Renal pelvis (tissue), 4 donors: ENCODE data around the gene GRIPAP1. TPM values are rescaled to one million over a fixed set of nuclear protein-coding genes. Genes with fewer than 3 reads are reported as not detected.

ENCODE experiments used
- DNase-seq: peaks from one replicate; pipeline ENCODE4 v3.0.0-alpha.2; 2013
- polyA plus RNA-seq, 3 donors: library from polyadenylated mRNA; unstranded; fragments of 120-200 nt; gene quantifications; one replicate each; pipeline ENCODE4 v1.2.1, GENCODE V29; 2013; ENCODE audit not compliant: insufficient read length in 3 of 3

Gene GRIPAP1
- polyA plus RNA-seq, 3 donors: 46.7 to 66.3 (median 62.1) TPM

GRCh38 chrX:48927123-48927522, 74.9 kb downstream of the GRIPAP1 start:
- DNase-seq: no peak

DNA sequence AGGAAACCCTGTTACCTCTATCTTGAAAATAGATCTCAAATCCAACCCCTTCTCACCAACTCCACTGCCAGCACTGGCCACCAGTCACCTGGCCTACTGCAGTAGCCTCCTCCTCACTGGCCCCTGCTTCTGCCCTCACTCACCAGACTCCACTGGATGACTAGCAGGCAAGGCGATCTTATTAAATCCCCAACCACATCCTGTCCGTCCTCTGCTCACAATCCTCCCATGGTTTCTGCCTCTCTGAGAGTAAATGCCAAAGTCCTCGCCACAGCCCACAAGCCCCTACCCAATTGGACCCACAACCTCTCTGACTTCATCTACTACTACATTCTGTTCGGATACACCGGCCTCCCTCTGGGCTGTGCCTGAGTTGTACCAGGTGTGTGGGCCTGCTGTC, 77.8 kb downstream of the GRIPAP1 start:
- DNase-seq: no peak

DNA sequence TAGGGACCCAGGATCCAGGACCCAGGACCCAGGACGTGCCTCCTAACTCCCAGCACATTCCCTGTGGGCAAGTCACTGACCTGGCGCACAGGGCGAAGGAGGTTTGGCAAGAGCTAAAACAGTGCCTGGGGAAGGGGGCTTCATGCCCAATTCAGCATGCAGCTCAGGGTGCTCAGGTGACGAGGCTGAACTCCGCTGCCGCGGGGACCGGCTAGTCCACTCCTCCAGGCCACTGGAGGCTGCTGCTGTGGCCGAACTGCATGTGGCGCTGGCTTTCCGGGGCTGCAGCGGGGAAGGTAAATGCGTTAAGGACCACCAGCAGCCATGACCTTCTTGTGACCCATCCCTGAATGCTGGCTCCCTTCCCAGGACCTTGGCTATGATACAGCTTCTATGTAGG, 78.3 kb downstream of the GRIPAP1 start:
- no peak for DNase-seq

Other genes starting within 250 kb of the GRIPAP1 start
- gene GLOD5, start 240.5 kb downstream of the GRIPAP1 start, polyA plus RNA-seq: 1 to 10 TPM in 2 of 3 donors, under 1 TPM in 1; 0.79 to 1.4 (median 1.2) TPM
- under 1 TPM; 0.44 to 0.87 (median 0.54) TPM for gene GATA1, start 215.7 kb downstream of the GRIPAP1 start, polyA plus RNA-seq
- 100 to 1,000 TPM; 165 to 202 (median 198) TPM for gene HDAC6, start 200.2 kb downstream of the GRIPAP1 start, polyA plus RNA-seq
- under 1 TPM in 2 of 3 donors, not detected in 1; 0.13 to 0.24 TPM for gene ERAS, start 175.8 kb downstream of the GRIPAP1 start, polyA plus RNA-seq
- gene PCSK1N, start 166.7 kb downstream of the GRIPAP1 start, polyA plus RNA-seq: 10 to 100 TPM; 14.1 to 20.0 (median 14.9) TPM
- 10 to 100 TPM; 43.6 to 58.7 (median 52.7) TPM for gene TIMM17B, start 104.5 kb downstream of the GRIPAP1 start, polyA plus RNA-seq
- gene PQBP1, start 104.3 kb downstream of the GRIPAP1 start, polyA plus RNA-seq: 10 to 100 TPM; 76.5 to 86.0 (median 84.2) TPM
- 10 to 100 TPM; 28.7 to 38.8 (median 36.5) TPM for gene SLC35A2, start 90.6 kb downstream of the GRIPAP1 start, polyA plus RNA-seq
- 1 to 10 TPM; 6.5 to 7.9 (median 6.9) TPM for gene PIM2, start 83.2 kb downstream of the GRIPAP1 start, polyA plus RNA-seq
- gene OTUD5, start 44.7 kb downstream of the GRIPAP1 start, polyA plus RNA-seq: 10 to 100 TPM; 65.9 to 68.3 (median 66.0) TPM
- 1 to 10 TPM; 2.9 to 3.9 (median 3.0) TPM for gene KCND1, start 30.4 kb downstream of the GRIPAP1 start, polyA plus RNA-seq
- 10 to 100 TPM; 31.8 to 38.9 (median 37.5) TPM for gene TFE3, start 41.1 kb upstream of the GRIPAP1 start, polyA plus RNA-seq
- 10 to 100 TPM; 11.9 to 16.8 (median 14.7) TPM for gene CCDC120, start 56.7 kb upstream of the GRIPAP1 start, polyA plus RNA-seq
- 10 to 100 TPM; 37.1 to 44.2 (median 39.6) TPM for gene PRAF2, start 71.7 kb upstream of the GRIPAP1 start, polyA plus RNA-seq
- 10 to 100 TPM; 54.8 to 61.8 (median 60.6) TPM for gene WDR45, start 77.6 kb upstream of the GRIPAP1 start, polyA plus RNA-seq
- 10 to 100 TPM; 24.8 to 26.0 (median 25.9) TPM for gene GPKOW, start 121.5 kb upstream of the GRIPAP1 start, polyA plus RNA-seq
- gene MAGIX, start 160.5 kb upstream of the GRIPAP1 start, polyA plus RNA-seq: 1 to 10 TPM; 4.6 to 8.8 (median 7.7) TPM
- gene PLP2, start 169.6 kb upstream of the GRIPAP1 start, polyA plus RNA-seq: 10 to 100 TPM; 30.9 to 39.6 (median 34.0) TPM
- 1 to 10 TPM; 4.2 to 5.7 (median 4.7) TPM for gene PRICKLE3, start 184.1 kb upstream of the GRIPAP1 start, polyA plus RNA-seq
- gene SYP, start 197.9 kb upstream of the GRIPAP1 start, polyA plus RNA-seq: 1 to 10 TPM; 2.9 to 3.3 (median 2.9) TPM
- under 1 TPM; 0.11 to 0.33 (median 0.22) TPM for gene CACNA1F, start 231.1 kb upstream of the GRIPAP1 start, polyA plus RNA-seq
- gene CCDC22, start 233.2 kb upstream of the GRIPAP1 start, polyA plus RNA-seq: 10 to 100 TPM; 19.8 to 24.3 (median 21.8) TPM